ENCODE measurements around the gene ZNF362. TPM values are rescaled to one million over a fixed set of nuclear protein-coding genes. Genes with fewer than 3 reads are reported as not detected.

Gene ZNF362
- total and polyA plus RNA-seq, 10 of the 15 experiments (the other 5 are each of a cell fraction or from before 2014, with no cell fraction given), result 0.74 to 22.8 (median 7.4) TPM

DNA sequence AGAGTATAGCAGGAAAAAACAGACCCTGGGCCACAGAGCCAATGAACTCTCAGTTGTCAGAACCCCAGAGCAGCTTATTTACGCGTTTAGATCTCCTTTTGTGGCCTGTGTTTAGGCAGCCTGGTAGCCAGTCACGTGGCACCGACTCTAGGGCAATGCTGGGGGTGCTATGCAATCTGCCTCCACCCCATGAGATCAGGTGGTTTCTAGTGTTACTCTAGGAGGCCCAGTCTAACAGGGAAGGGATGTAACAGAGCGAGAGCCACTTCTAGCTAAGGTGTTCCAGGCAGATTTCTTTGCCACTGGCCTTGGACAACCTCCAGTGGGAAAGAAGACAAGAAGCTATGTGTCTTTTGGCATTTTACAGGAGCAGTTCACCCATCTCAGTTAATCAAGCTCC is 76.6 kb downstream of the ZNF362 start (continued):
- TF ChIP-seq, protein P1, sequence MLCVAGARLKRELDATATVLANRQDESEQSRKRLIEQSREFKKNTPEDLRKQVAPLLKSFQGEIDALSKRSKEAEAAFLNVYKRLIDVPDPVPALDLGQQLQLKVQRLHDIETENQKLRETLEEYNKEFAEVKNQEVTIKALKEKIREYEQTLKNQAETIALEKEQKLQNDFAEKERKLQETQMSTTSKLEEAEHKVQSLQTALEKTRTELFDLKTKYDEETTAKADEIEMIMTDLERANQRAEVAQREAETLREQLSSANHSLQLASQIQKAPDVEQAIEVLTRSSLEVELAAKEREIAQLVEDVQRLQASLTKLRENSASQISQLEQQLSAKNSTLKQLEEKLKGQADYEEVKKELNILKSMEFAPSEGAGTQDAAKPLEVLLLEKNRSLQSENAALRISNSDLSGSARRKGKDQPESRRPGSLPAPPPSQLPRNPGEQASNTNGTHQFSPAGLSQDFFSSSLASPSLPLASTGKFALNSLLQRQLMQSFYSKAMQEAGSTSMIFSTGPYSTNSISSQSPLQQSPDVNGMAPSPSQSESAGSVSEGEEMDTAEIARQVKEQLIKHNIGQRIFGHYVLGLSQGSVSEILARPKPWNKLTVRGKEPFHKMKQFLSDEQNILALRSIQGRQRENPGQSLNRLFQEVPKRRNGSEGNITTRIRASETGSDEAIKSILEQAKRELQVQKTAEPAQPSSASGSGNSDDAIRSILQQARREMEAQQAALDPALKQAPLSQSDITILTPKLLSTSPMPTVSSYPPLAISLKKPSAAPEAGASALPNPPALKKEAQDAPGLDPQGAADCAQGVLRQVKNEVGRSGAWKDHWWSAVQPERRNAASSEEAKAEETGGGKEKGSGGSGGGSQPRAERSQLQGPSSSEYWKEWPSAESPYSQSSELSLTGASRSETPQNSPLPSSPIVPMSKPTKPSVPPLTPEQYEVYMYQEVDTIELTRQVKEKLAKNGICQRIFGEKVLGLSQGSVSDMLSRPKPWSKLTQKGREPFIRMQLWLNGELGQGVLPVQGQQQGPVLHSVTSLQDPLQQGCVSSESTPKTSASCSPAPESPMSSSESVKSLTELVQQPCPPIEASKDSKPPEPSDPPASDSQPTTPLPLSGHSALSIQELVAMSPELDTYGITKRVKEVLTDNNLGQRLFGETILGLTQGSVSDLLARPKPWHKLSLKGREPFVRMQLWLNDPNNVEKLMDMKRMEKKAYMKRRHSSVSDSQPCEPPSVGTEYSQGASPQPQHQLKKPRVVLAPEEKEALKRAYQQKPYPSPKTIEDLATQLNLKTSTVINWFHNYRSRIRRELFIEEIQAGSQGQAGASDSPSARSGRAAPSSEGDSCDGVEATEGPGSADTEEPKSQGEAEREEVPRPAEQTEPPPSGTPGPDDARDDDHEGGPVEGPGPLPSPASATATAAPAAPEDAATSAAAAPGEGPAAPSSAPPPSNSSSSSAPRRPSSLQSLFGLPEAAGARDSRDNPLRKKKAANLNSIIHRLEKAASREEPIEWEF (IDR thresholded peaks at IDR 0.05; ENCODE audit: insufficient replicate concordance, low read depth, low read length), result no peak
- TF ChIP-seq IKZF2 (IDR thresholded peaks at IDR 0.05) (no peak), RCOR1 (conservative IDR thresholded peaks at IDR 0.05; ENCODE audit: low read depth, low read length) (no peak), SRF (IDR thresholded peaks at IDR 0.05; ENCODE audit: low read depth in 2 of 2, low read length in 2 of 2) (no peak)

DNA sequence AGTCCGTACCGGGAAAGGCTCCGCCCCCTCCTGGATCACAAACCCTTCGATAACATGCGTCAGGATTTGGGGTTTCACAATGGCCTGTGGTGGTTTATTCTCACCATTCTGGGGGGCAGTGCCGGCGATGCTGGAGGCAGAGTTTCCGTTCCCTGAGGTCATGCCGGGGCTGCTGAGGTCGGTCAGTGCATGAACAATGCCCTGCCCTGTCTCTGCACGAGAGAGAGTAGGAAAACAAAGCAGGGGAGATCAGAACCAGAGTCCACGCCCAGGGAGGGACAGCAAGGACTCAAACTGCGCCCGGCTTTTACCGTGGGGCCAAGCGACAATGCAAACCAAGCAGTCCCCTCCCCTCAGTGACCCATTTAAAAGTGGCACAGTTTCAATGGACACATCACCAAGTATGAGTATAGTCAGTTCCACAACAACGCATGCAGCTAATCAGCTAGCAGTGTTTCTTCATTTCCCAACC is 77.8 kb downstream of the ZNF362 start:
- FAIRE-seq, result no peak
- ChIA-PET RAD21 (ENCODE audit: unreplicated experiment) (no interaction called here), CTCF (interaction anchor here (1.0 to 2.7 kb wide), 2 partner anchors 38 to 161 kb away, joined by 7 to 11 read pairs; no protein-coding TSS in a partner anchor), SMC1A (ENCODE audit: uncharacterized antibody, unreplicated experiment) (interaction anchor here (1.0 kb wide), 1 partner anchor 39 kb away, joined by 3 read pairs; no protein-coding TSS in a partner anchor), POLR2A (no interaction called here)
- H3K79me2 ChIP-seq (ENCODE audit: control insufficient read depth, insufficient read depth, low read length), result peaks cover 21% of the 10 kb centered on the region
- no peak overlapping the region for H2AFZ ChIP-seq (ENCODE audit: control insufficient read depth, low read depth, low read length)
- no peak for ATAC-seq
- no TSS peak for BruUV-seq (replicated peaks)
- in situ Hi-C loops (cut with MboI) (no loop called here), intact Hi-C loops (cut with micrococcal nuclease; ENCODE audit: unreplicated experiment) (no loop called here)
- H3K27ac ChIP-seq (ENCODE audit: control insufficient read depth, insufficient read depth), result no peak overlapping the region
- no peaks in the 10 kb centered on the region for H3K9me3 ChIP-seq (replicated peaks; ENCODE audit: control insufficient read depth, insufficient read depth, low read length)
- no peaks in the 10 kb centered on the region for H3K27me3 ChIP-seq (replicated peaks in 1 of 2; ENCODE audit: control insufficient read depth in 2 of 2, insufficient read depth in 2 of 2, low read length in 1 of 2)
- no peak overlapping the region for H3K4me3 ChIP-seq
- no peak for TF ChIP-seq EZH2 (IDR thresholded peaks at IDR 0.05; ENCODE audit: borderline replicate concordance, control insufficient read depth, low read depth, low read length)
- TF ChIP-seq NRF1 (conservative IDR thresholded peaks at IDR 0.05; ENCODE audit: low read depth, low read length), result no peak
- no peak for TF ChIP-seq NFYB (IDR thresholded peaks at IDR 0.05; ENCODE audit: insufficient read depth, low read depth, low read length)
- TF ChIP-seq ZNF592 (IDR thresholded peaks at IDR 0.05), result no peak
- TF ChIP-seq JUND (IDR thresholded peaks at IDR 0.05; ENCODE audit: low read depth, low read length), result no peak
- H3K9ac ChIP-seq (ENCODE audit: control insufficient read depth, insufficient read depth, low read length), result no peak overlapping the region
- peaks cover 15 to 18% of the 10 kb centered on the region in 2 experiments for H3K36me3 ChIP-seq (ENCODE audit: control insufficient read depth in 2 of 2, insufficient read depth in 2 of 2, low read length in 1 of 2)
- no peaks in the 10 kb centered on the region for H4K20me1 ChIP-seq (ENCODE audit: control insufficient read depth, insufficient read depth)
- peaks cover 3% of the 10 kb centered on the region for H3K4me1 ChIP-seq (ENCODE audit: control insufficient read depth, insufficient read depth, low read length)
- no peak for DNase-seq (ENCODE audit: low read depth, low spot score)
- 95% methylated on average over 17 of the region's 17 CpGs for whole genome bisulfite sequencing (ENCODE audit: insufficient coverage, insufficient replicate concordance, low lambda C conversion rate, missing lambda C conversion rate)
- H3K4me2 ChIP-seq (ENCODE audit: control insufficient read depth, insufficient read depth), result no peak overlapping the region

Data from GM12878 (cell line).